ENCODE data around the gene CITED4.

GRCh38 chr1:40818264-40818961 is 43.8 kb downstream of the CITED4 start:
- TF ChIP-seq CTCF (IDR thresholded peaks at IDR 0.05) (no peak), POLR2A (IDR thresholded peaks at IDR 0.05) (no peak)
